ENCODE results near the gene PDLIM1.

DNA sequence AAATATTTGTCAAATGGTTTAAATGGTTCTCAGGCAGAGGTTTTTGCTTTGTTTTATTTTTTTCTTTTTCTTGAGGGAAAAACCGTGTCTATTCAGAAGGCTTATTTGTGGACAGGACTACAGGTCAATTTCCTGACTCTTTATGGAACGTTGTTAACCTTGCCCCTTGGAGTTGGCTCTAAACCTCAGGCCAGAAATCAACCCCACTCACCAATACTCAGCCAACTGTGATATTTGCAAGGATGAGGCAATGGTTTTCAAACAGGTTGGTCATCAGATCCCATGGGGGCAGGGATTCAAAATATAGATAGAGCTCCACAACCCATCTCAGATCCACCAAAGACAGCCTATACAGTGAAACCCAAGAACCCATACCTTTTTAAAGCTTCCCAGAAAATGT lies 10.2 kb downstream of the PDLIM1 start:
- TF ChIP-seq RAD21 (CRISPR knock-in tag; conservative IDR thresholded peaks at IDR 0.05 in 1 of 2, IDR thresholded peaks at IDR 0.05 in 1 of 2) (no peak), CTCF (IDR thresholded peaks at IDR 0.05 in 2 of 3, conservative IDR thresholded peaks at IDR 0.05 in 1 of 3; ENCODE audit: insufficient read depth in 2 of 3, low read depth in 1 of 3, low read length in 3 of 3) (no peak), ETV6 (IDR thresholded peaks at IDR 0.05; ENCODE audit: borderline replicate concordance in 1 of 2, low read depth in 2 of 2, low read length in 1 of 2) (no peak), ETV6 (CRISPR knock-in tag; IDR thresholded peaks at IDR 0.05; ENCODE audit: borderline replicate concordance) (no peak), KAT7 (CRISPR knock-in tag; IDR thresholded peaks at IDR 0.05; ENCODE audit: borderline replicate concordance) (no peak), ZC3H4 (CRISPR knock-in tag; IDR thresholded peaks at IDR 0.05; ENCODE audit: borderline replicate concordance) (no peak)
- TF ChIP-seq, protein P1, sequence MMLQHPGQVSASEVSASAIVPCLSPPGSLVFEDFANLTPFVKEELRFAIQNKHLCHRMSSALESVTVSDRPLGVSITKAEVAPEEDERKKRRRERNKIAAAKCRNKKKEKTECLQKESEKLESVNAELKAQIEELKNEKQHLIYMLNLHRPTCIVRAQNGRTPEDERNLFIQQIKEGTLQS (IDR thresholded peaks at IDR 0.05) = no peak
- TF ChIP-seq, protein P1 (CRISPR knock-in tag; conservative IDR thresholded peaks at IDR 0.05) = no peak

All from K562 (cell line).